ENCODE measurements around the gene NR0B2. TPM values are rescaled to one million over a fixed set of nuclear protein-coding genes. Genes with fewer than 3 reads are reported as not detected.
A peak's percentile ranks its signal among the peaks of the same experiment; 100 is the strongest.

The NR0B2 gene
- total RNA-seq, 2 experiments from 2014 or later = not detected

DNA sequence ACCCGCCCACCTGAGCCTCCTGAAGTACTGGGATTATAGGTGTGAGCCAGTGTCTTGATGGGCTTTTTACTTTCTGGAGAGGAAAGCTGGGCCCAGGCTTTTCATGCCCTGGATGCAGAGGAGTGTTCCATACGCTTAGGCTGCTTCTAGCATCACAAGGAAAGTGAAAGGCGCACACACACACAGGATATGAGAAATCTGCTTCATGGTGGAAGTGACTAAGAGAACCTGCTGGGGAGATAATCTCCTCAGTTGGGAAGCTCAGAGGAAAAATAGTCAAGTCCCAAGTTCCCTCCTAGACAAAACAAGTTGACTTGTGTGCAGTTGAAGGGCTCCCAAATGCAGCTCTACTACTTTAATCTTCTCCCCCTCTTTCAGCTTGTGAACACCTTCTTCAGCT, 9.9 kb upstream of the NR0B2 start:
- peaks cover 10% of the 10 kb centered on the region; the same call in 1 of the 2 replicates for H4K20me1 ChIP-seq (ENCODE audit: insufficient read depth, low read length)
- no peak overlapping the region for H3K4me3 ChIP-seq (ENCODE audit: low read depth, low read length, poor library complexity, severe bottlenecking)
- intact Hi-C loops (cut with micrococcal nuclease; ENCODE audit: unreplicated experiment) = no loop called here
- no peak for DNase-seq (ENCODE audit: low spot score)
- ChIA-PET CTCF (ENCODE audit: unreplicated experiment) (no interaction called here), POLR2A (interaction anchor here (0.6 kb wide), 1 partner anchor 24 kb away, joined by 3 read pairs; no protein-coding TSS in a partner anchor)
- H3K4me1 ChIP-seq (ENCODE audit: insufficient read depth, low read length, poor library complexity, severe bottlenecking) = peaks cover 16% of the 10 kb centered on the region
- TF ChIP-seq, protein P1, sequence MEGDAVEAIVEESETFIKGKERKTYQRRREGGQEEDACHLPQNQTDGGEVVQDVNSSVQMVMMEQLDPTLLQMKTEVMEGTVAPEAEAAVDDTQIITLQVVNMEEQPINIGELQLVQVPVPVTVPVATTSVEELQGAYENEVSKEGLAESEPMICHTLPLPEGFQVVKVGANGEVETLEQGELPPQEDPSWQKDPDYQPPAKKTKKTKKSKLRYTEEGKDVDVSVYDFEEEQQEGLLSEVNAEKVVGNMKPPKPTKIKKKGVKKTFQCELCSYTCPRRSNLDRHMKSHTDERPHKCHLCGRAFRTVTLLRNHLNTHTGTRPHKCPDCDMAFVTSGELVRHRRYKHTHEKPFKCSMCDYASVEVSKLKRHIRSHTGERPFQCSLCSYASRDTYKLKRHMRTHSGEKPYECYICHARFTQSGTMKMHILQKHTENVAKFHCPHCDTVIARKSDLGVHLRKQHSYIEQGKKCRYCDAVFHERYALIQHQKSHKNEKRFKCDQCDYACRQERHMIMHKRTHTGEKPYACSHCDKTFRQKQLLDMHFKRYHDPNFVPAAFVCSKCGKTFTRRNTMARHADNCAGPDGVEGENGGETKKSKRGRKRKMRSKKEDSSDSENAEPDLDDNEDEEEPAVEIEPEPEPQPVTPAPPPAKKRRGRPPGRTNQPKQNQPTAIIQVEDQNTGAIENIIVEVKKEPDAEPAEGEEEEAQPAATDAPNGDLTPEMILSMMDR (conservative IDR thresholded peaks at IDR 0.05; ENCODE audit: low read length) = no peak
- no peak for TF ChIP-seq EZH2phosphoT487 (IDR thresholded peaks at IDR 0.05; ENCODE audit: borderline replicate concordance, low read depth, low read length)
- H3K9me3 ChIP-seq (ENCODE audit: low read length) = no peaks in the 10 kb centered on the region
- H3K36me3 ChIP-seq (ENCODE audit: insufficient read depth, low read length) = peaks cover 60% of the 10 kb centered on the region
- H2AFZ ChIP-seq (ENCODE audit: low read length) = no peak overlapping the region
- H3K4me2 ChIP-seq (ENCODE audit: low read length) = no peak overlapping the region
- no TSS peak for BruUV-seq (replicated peaks)
- H3K79me2 ChIP-seq (ENCODE audit: insufficient read depth, low read depth, low read length) = peaks cover 56% of the 10 kb centered on the region
- no peak overlapping the region for H3K27ac ChIP-seq (ENCODE audit: low read depth, low read length, poor library complexity, severe bottlenecking)
- H3K9me2 ChIP-seq (ENCODE audit: insufficient read depth, low read length) = no peaks in the 10 kb centered on the region

DNA sequence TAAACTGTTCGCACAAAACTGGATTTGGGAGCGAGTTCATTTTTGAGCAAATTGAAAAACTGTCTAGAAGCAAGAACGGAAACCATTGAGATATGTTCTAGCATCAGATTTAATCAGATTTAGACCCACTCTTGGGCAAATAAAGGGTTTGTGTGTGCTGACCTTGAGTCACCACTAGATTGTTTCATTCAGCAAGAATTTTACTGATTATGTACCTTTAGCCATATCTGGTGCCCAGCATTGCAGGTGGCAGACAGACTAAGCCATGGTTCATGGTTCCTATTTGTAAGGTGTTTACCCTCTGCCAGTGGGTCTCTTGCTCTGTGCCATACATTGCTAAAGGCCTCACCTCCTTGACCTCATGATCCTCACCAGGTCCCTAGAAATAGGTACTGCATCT, 9.1 kb upstream of the NR0B2 start:
- no peak overlapping the region for H2AFZ ChIP-seq (ENCODE audit: low read length)
- peak overlapping the region; percentile 96 for H3K4me2 ChIP-seq (ENCODE audit: low read length)
- H3K4me1 ChIP-seq (ENCODE audit: insufficient read depth, low read length, poor library complexity, severe bottlenecking) = peaks cover 16% of the 10 kb centered on the region
- peaks cover 10% of the 10 kb centered on the region; the same call in 1 of the 2 replicates for H4K20me1 ChIP-seq (ENCODE audit: insufficient read depth, low read length)
- H3K9me2 ChIP-seq (ENCODE audit: insufficient read depth, low read length) = no peaks in the 10 kb centered on the region
- H3K9me3 ChIP-seq (ENCODE audit: low read length) = no peaks in the 10 kb centered on the region
- no peak for DNase-seq (ENCODE audit: low spot score)
- ChIA-PET POLR2A (no interaction called here), CTCF (ENCODE audit: unreplicated experiment) (no interaction called here)
- intact Hi-C loops (cut with micrococcal nuclease; ENCODE audit: unreplicated experiment) = no loop called here
- peak overlapping the region; percentile 84 for H3K4me3 ChIP-seq (ENCODE audit: low read depth, low read length, poor library complexity, severe bottlenecking)
- H3K36me3 ChIP-seq (ENCODE audit: insufficient read depth, low read length) = peaks cover 52% of the 10 kb centered on the region
- H3K79me2 ChIP-seq (ENCODE audit: insufficient read depth, low read depth, low read length) = peaks cover 48% of the 10 kb centered on the region
- H3K27ac ChIP-seq (ENCODE audit: low read depth, low read length, poor library complexity, severe bottlenecking) = no peak overlapping the region
- BruUV-seq (replicated peaks) = no TSS peak
- no peak for TF ChIP-seq EZH2phosphoT487 (IDR thresholded peaks at IDR 0.05; ENCODE audit: borderline replicate concordance, low read depth, low read length)
- TF ChIP-seq, protein P1 (conservative IDR thresholded peaks at IDR 0.05; ENCODE audit: low read length) = no peak

DNA sequence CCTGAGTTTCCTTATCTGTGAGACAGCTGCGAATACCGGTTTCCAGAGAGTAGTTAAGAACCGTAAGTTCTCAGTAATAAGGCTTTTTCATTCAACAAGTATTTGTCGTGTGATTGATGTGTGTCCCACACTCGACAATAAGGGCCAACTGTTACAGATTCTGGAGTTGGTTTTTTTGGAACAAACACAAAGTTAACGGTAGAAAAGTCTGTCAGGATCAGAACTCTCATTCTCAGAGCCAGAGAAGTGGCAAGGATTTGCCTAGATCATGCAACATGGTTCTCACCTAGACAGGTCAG, 8.6 kb upstream of the NR0B2 start:
- ChIA-PET POLR2A (no interaction called here), CTCF (ENCODE audit: unreplicated experiment) (no interaction called here)
- H3K4me2 ChIP-seq (ENCODE audit: low read length) = peak overlapping the region; percentile 96
- H3K4me3 ChIP-seq (ENCODE audit: low read depth, low read length, poor library complexity, severe bottlenecking) = peak overlapping the region; percentile 84
- H3K9me3 ChIP-seq (ENCODE audit: low read length) = no peaks in the 10 kb centered on the region
- peaks cover 47% of the 10 kb centered on the region for H3K36me3 ChIP-seq (ENCODE audit: insufficient read depth, low read length)
- TF ChIP-seq, protein P1 (conservative IDR thresholded peaks at IDR 0.05; ENCODE audit: low read length) = no peak
- no peak for TF ChIP-seq EZH2phosphoT487 (IDR thresholded peaks at IDR 0.05; ENCODE audit: borderline replicate concordance, low read depth, low read length)
- H2AFZ ChIP-seq (ENCODE audit: low read length) = no peak overlapping the region
- no peaks in the 10 kb centered on the region for H3K9me2 ChIP-seq (ENCODE audit: insufficient read depth, low read length)
- intact Hi-C loops (cut with micrococcal nuclease; ENCODE audit: unreplicated experiment) = no loop called here
- H3K27ac ChIP-seq (ENCODE audit: low read depth, low read length, poor library complexity, severe bottlenecking) = peak overlapping the region; percentile 33
- TSS peak; percentile 77 for BruUV-seq (replicated peaks)
- H3K79me2 ChIP-seq (ENCODE audit: insufficient read depth, low read depth, low read length) = peaks cover 43% of the 10 kb centered on the region
- peaks cover 10% of the 10 kb centered on the region; the same call in 1 of the 2 replicates for H4K20me1 ChIP-seq (ENCODE audit: insufficient read depth, low read length)
- peaks cover 16% of the 10 kb centered on the region for H3K4me1 ChIP-seq (ENCODE audit: insufficient read depth, low read length, poor library complexity, severe bottlenecking)
- no peak for DNase-seq (ENCODE audit: low spot score)

Data from OCI-LY7 (cell line).